Gastrocnemius medialis (tissue), 4 donors: ENCODE results near the gene RAB6B.

Experiments
- POLR2A ChIP-seq, 2 donors: fragments of 450-650 bp; IDR thresholded peaks; one replicate each; pipeline ENCODE4 v1.6.1; 2017; ENCODE audit warnings: antibody characterized with exemption in 2 of 2, mild to moderate bottlenecking in 2 of 2, moderate library complexity in 2 of 2
- TF ChIP-seq, protein P1 (sequence below), 5 experiments: fragments of 450-650 bp in 3 of 5; fragments of 200-600 bp in 2 of 5; sonication (generic) in 2 of 5; IDR thresholded peaks in 4 of 5; conservative IDR thresholded peaks in 1 of 5; 1 replicate in 4 of 5; 2 replicates in 1 of 5; pipeline ENCODE4 v1.5.1; 2016 to 2019; ENCODE audit warnings: antibody characterized with exemption in 5 of 5, mild to moderate bottlenecking in 3 of 5, moderate library complexity in 3 of 5

DNA sequence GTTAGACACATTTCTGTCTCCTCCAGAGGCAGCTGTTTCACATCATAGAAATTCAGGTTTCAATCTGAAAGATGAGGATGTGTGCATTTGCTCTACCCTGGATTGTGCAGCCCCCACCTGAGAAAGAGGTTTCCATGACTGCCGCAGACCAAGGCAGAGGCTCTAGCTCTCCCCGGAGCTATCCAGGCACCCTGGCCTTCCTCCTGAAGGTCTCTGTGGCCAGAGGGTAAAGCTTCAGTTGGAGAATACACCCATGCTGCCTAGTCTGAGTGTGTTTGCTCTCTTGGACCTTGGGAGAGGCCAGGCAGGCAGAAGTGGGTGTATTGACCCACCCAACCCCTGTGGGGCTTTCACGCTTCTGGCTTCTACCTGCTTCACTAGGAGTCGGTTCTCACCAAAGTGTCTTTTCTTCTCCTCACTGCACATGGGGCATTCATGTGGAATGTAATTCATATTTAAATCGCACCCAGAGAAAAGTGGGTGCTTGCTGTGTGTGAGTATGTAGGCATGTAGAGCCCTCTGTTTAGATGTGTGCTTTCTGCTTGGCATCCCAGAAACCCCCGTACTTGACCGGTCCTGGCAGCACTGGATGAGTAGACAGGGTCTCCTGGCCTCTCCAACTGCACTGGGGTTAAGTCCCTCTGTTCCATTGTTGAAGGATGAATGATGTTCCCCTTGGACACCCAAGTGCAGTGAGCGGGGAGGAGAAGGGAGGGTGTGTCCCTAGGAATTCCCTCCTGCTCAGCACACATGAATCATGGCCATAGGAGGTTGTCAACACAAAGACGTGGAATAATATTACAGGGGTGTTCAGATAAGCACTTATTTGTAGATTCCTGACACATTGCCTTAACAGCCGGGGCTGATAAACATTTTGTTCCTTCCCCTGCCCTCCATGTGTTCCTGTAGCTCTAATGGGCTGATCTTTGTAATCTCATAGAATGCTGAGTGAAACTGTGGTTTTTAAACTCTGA lies 20.3 kb upstream of the RAB6B start:
- no peak for TF ChIP-seq POLR2A (IDR thresholded peaks at IDR 0.05)
- TF ChIP-seq, protein P1, sequence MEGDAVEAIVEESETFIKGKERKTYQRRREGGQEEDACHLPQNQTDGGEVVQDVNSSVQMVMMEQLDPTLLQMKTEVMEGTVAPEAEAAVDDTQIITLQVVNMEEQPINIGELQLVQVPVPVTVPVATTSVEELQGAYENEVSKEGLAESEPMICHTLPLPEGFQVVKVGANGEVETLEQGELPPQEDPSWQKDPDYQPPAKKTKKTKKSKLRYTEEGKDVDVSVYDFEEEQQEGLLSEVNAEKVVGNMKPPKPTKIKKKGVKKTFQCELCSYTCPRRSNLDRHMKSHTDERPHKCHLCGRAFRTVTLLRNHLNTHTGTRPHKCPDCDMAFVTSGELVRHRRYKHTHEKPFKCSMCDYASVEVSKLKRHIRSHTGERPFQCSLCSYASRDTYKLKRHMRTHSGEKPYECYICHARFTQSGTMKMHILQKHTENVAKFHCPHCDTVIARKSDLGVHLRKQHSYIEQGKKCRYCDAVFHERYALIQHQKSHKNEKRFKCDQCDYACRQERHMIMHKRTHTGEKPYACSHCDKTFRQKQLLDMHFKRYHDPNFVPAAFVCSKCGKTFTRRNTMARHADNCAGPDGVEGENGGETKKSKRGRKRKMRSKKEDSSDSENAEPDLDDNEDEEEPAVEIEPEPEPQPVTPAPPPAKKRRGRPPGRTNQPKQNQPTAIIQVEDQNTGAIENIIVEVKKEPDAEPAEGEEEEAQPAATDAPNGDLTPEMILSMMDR (IDR thresholded peaks at IDR 0.05 in 4 of 5, conservative IDR thresholded peaks at IDR 0.05 in 1 of 5): no peak
